ENCODE data around the gene ZIC1.

The ZIC1 gene

GRCh38 chr3:147409143-147410115, at the start of gene ZIC1:
Gene ZIC1, plus strand, starts transcription at chr3:147409365. Its CDS starts 748 bp downstream, at chr3:147410113.
- no peak for DNase-seq (ENCODE audit: low read depth)
- H3K4me3 ChIP-seq (ENCODE audit: control insufficient read depth, low read depth, low read length): peak within 1 kb of the TSS; percentile 45
- TF ChIP-seq CTCF (IDR thresholded peaks at IDR 0.05; ENCODE audit: control insufficient read depth, insufficient read depth, low read depth, low read length, missing control alignments): no peak

- no peak for DNase-seq (ENCODE audit: low read depth)
- H3K4me3 ChIP-seq (ENCODE audit: control insufficient read depth, low read depth, low read length): no peak overlapping the region
- TF ChIP-seq CTCF (IDR thresholded peaks at IDR 0.05; ENCODE audit: control insufficient read depth, insufficient read depth, low read depth, low read length, missing control alignments): no peak
Measured at GRCh38 chr3:147360051-147360439, 49.1 kb upstream of the ZIC1 start.

- no peak overlapping the region for H3K4me3 ChIP-seq (ENCODE audit: control insufficient read depth, low read depth, low read length)
- no peak for TF ChIP-seq CTCF (IDR thresholded peaks at IDR 0.05; ENCODE audit: control insufficient read depth, insufficient read depth, low read depth, low read length, missing control alignments)
- no peak for DNase-seq (ENCODE audit: low read depth)
Measured at GRCh38 chr3:147360646-147361453, 48.3 kb upstream of the ZIC1 start.

- no peak overlapping the region for H3K4me3 ChIP-seq (ENCODE audit: control insufficient read depth, low read depth, low read length)
Measured at GRCh38 chr3:147361454-147362420, 47.4 kb upstream of the ZIC1 start.

GRCh38 chr3:147364771-147365170, 44.4 kb upstream of the ZIC1 start:
- DNase-seq (ENCODE audit: low read depth): no peak
- H3K4me3 ChIP-seq (ENCODE audit: control insufficient read depth, low read depth, low read length): no peak overlapping the region
- TF ChIP-seq CTCF (IDR thresholded peaks at IDR 0.05; ENCODE audit: control insufficient read depth, insufficient read depth, low read depth, low read length, missing control alignments): no peak

More at GRCh38 chr3:147361454-147362420, 47.4 kb upstream of the ZIC1 start:
- no peak for DNase-seq (ENCODE audit: low read depth)
- peak; percentile 61 for TF ChIP-seq CTCF (IDR thresholded peaks at IDR 0.05; ENCODE audit: control insufficient read depth, insufficient read depth, low read depth, low read length, missing control alignments)

Data from AG09309 (cell line).